ENCODE measurements around the gene SON. TPM values are rescaled to one million over a fixed set of nuclear protein-coding genes. Genes with fewer than 3 reads are reported as not detected.

The SON gene
- total and polyA plus RNA-seq, 2 of the 4 experiments (the other 2 are of a cell fraction), result 81.6 to 146 TPM

DNA sequence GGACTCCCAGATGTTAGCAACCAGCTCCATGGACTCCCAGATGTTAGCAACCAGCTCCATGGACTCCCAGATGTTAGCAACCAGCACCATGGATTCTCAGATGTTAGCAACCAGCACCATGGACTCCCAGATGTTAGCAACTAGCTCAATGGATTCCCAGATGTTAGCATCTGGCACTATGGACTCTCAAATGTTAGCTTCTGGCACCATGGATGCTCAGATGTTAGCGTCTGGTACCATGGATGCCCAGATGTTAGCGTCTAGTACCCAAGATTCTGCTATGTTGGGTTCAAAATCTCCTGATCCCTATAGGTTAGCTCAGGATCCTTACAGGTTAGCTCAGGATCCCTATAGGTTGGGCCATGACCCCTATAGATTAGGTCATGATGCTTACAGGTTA is 8.8 kb downstream of the SON start:
- CTCF ChIA-PET, result interaction anchor here (0.6 kb wide), 1 partner anchor 343 kb away, joined by 3 read pairs; no protein-coding TSS in a partner anchor
- in situ Hi-C loops (cut with MboI; ENCODE audit: low sequenced_read_pairs), result no loop called here
- peaks cover 64% of the 10 kb centered on the region for H3K36me3 ChIP-seq (ENCODE audit: control insufficient read depth, insufficient read depth, low read length)

More for the DNA sequence above, 8.8 kb downstream of the SON start:
- Histone ChIP-seq H2AFZ (replicated peaks; ENCODE audit: low read length, poor library complexity) (no peak overlapping the region), H4K20me1 (ENCODE audit: insufficient read depth, low read length) (peaks cover 85% of the 10 kb centered on the region), H3K9me3 (ENCODE audit: control insufficient read depth, insufficient read depth, low read length) (no peaks in the 10 kb centered on the region), H4K8ac (ENCODE audit: low read depth in 2 of 2, low read length in 2 of 2) (no peak overlapping the region), H3K14ac (replicated peaks; ENCODE audit: low read depth, low read length) (no peak overlapping the region), H3K79me1 (ENCODE audit: low read depth in 1 of 2, low read length in 2 of 2) (peaks cover 32 to 63% of the 10 kb centered on the region in 2 experiments), H3K9me1 (ENCODE audit: insufficient read depth, low read length) (peaks cover 19% of the 10 kb centered on the region), H3K27me3 (ENCODE audit: control insufficient read depth, insufficient read depth, low read length) (no peaks in the 10 kb centered on the region), H2AK5ac (ENCODE audit: low read depth, low read length) (no peak overlapping the region), H2AK9ac (replicated peaks; ENCODE audit: low read depth, low read length, poor library complexity) (no peak overlapping the region), H2BK5ac (ENCODE audit: low read depth, low read length, poor library complexity, severe bottlenecking) (no peak overlapping the region), H4K91ac (ENCODE audit: insufficient read depth, low read depth, low read length) (no peak overlapping the region), H3K4me1 (ENCODE audit: control insufficient read depth, insufficient read depth, low read length) (no peaks in the 10 kb centered on the region), H3K23ac (ENCODE audit: low read depth, low read length) (no peak overlapping the region), H3K4me3 (ENCODE audit: insufficient read depth, low read depth, low read length) (no peak overlapping the region), H3K4ac (ENCODE audit: low read depth, low read length) (no peak overlapping the region), H2BK15ac (ENCODE audit: low read depth, low read length) (no peak overlapping the region), H3K18ac (ENCODE audit: low read depth, low read length) (no peak overlapping the region), H3K9ac (ENCODE audit: low read depth, low read length) (no peak overlapping the region), H3K4me2 (ENCODE audit: low read depth, low read length) (no peak overlapping the region), H3K56ac (ENCODE audit: extremely low read depth, insufficient read depth, low read length) (no peak overlapping the region), H2BK20ac (ENCODE audit: low read depth, low read length) (no peak overlapping the region), H4K5ac (ENCODE audit: low read depth, low read length) (no peak overlapping the region), H2BK120ac (ENCODE audit: low read depth, low read length) (no peak overlapping the region), H3K27ac (ENCODE audit: insufficient read depth, low read length) (no peak overlapping the region)
- POLR2A ChIA-PET (ENCODE audit: unreplicated experiment), result interaction anchor here (1.3 kb wide), 1 partner anchor 9 kb away, joined by 3 read pairs; the partner anchor contains the start of gene SON
- no peak for TF ChIP-seq RAD21 (IDR thresholded peaks at IDR 0.05; ENCODE audit: low read length)
- TF ChIP-seq SMC3 (IDR thresholded peaks at IDR 0.05; ENCODE audit: low read depth, low read length), result no peak
- no peak for TF ChIP-seq RCOR1 (IDR thresholded peaks at IDR 0.05; ENCODE audit: insufficient replicate concordance, low read length)
- TF ChIP-seq, protein P1, sequence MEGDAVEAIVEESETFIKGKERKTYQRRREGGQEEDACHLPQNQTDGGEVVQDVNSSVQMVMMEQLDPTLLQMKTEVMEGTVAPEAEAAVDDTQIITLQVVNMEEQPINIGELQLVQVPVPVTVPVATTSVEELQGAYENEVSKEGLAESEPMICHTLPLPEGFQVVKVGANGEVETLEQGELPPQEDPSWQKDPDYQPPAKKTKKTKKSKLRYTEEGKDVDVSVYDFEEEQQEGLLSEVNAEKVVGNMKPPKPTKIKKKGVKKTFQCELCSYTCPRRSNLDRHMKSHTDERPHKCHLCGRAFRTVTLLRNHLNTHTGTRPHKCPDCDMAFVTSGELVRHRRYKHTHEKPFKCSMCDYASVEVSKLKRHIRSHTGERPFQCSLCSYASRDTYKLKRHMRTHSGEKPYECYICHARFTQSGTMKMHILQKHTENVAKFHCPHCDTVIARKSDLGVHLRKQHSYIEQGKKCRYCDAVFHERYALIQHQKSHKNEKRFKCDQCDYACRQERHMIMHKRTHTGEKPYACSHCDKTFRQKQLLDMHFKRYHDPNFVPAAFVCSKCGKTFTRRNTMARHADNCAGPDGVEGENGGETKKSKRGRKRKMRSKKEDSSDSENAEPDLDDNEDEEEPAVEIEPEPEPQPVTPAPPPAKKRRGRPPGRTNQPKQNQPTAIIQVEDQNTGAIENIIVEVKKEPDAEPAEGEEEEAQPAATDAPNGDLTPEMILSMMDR (conservative IDR thresholded peaks at IDR 0.05; ENCODE audit: low read depth, low read length), result no peak
- TF ChIP-seq POLR2A (IDR thresholded peaks at IDR 0.05; ENCODE audit: low read depth, low read length), result no peak
- no peak for TF ChIP-seq CHD1 (IDR thresholded peaks at IDR 0.05; ENCODE audit: low read depth, low read length)
- TF ChIP-seq MAZ (IDR thresholded peaks at IDR 0.05; ENCODE audit: borderline replicate concordance, low read depth, low read length), result no peak
- TF ChIP-seq BHLHE40 (IDR thresholded peaks at IDR 0.05; ENCODE audit: low read depth, low read length), result no peak
- DNase-seq, result no peak
- no peak for ATAC-seq (ENCODE audit: low read depth)
- BruUV-seq (replicated peaks), result no TSS peak
- intact Hi-C loops (cut with micrococcal nuclease), result no loop called here
- 100% methylated on average over 2 of the region's 2 CpGs; no CpG with 5 or more reads in 1 of the 2 experiments for WGBS, 2 experiments (ENCODE audit: extremely low coverage in 2 of 2, insufficient read length in 1 of 2)
- dilution Hi-C loops (cut with HindIII; ENCODE audit: low sequenced_read_pairs, unreplicated experiment), result no loop called here

Measured in IMR-90 (cell line).